Measurements from ENCODE around the gene AMZ1. TPM values are rescaled to one million over a fixed set of nuclear protein-coding genes. Genes with fewer than 3 reads are reported as not detected.
"Not testable (repeated sequence)": the region's sequence is repeated elsewhere in the genome, so short reads cannot be mapped to it uniquely, and the experiment has no call there.

AMZ1 gene
- total and polyA plus RNA-seq, 9 donors, result 0.15 to 2.6 (median 0.65) TPM; not detected in 1

- Histone ChIP-seq H3K9me3 (no peaks in the 10 kb centered on the region), H3K4me3 (no peak overlapping the region), H3K27me3 (no peaks in the 10 kb centered on the region), H3K36me3 (no peaks in the 10 kb centered on the region), H3K4me1 (ENCODE audit: insufficient read depth) (peaks cover 9% of the 10 kb centered on the region), H3K27ac (no peak overlapping the region)
- 72 to 86% (median 81%) methylated on average over 18 of the region's 18 CpGs for WGBS, 3 donors
- DNase-seq, result no peak
- intact Hi-C loops (cut with DNase I), result no loop called here
- no peak for TF ChIP-seq EP300 (IDR thresholded peaks at IDR 0.05)
- TF ChIP-seq POLR2A (IDR thresholded peaks at IDR 0.05), result no peak
- TF ChIP-seq CTCF (IDR thresholded peaks at IDR 0.05), result no peak
These were observed 3.2 kb downstream of the AMZ1 start for GRCh38 chr7:2691011-2691707.

- H3K36me3 ChIP-seq; H3K9me3 ChIP-seq; H3K4me1 ChIP-seq (ENCODE audit: insufficient read depth); H3K27ac ChIP-seq; H3K4me3 ChIP-seq; DNase-seq; intact Hi-C loops (cut with DNase I); H3K27me3 ChIP-seq: not testable (repeated sequence)
- WGBS, 3 donors, result 91 to 96% (median 92%) methylated on average over 23 of the region's 23 CpGs
These were observed 4.0 kb downstream of the AMZ1 start for GRCh38 chr7:2691932-2692439.

- Histone ChIP-seq H3K4me3 (no peak overlapping the region), H3K36me3 (no peaks in the 10 kb centered on the region), H3K27me3 (no peaks in the 10 kb centered on the region), H3K9me3 (no peaks in the 10 kb centered on the region), H3K4me1 (ENCODE audit: insufficient read depth) (peaks cover 7% of the 10 kb centered on the region), H3K27ac (no peak overlapping the region)
- intact Hi-C loops (cut with DNase I), result no loop called here
- 76 to 90% (median 85%) methylated on average over 14 of the region's 14 CpGs for WGBS, 3 donors
- TF ChIP-seq CTCF (IDR thresholded peaks at IDR 0.05) (no peak), POLR2A (IDR thresholded peaks at IDR 0.05) (no peak), EP300 (IDR thresholded peaks at IDR 0.05) (no peak)
- DNase-seq, result no peak
These were observed 4.5 kb downstream of the AMZ1 start for GRCh38 chr7:2692543-2692942.

GRCh38 chr7:2693420-2694121, 5.6 kb downstream of the AMZ1 start:
- H3K9me3 ChIP-seq; H3K36me3 ChIP-seq; DNase-seq; H3K27ac ChIP-seq; H3K4me3 ChIP-seq; H3K4me1 ChIP-seq (ENCODE audit: insufficient read depth); intact Hi-C loops (cut with DNase I); H3K27me3 ChIP-seq: not testable (repeated sequence)
- WGBS, 3 donors, result 85 to 92% (median 86%) methylated on average over 19 of the region's 19 CpGs

- H3K27ac ChIP-seq; intact Hi-C loops (cut with DNase I); H3K4me1 ChIP-seq (ENCODE audit: insufficient read depth); DNase-seq; H3K27me3 ChIP-seq; H3K4me3 ChIP-seq; H3K9me3 ChIP-seq; H3K36me3 ChIP-seq: not testable (repeated sequence)
- WGBS, 3 donors, result 78 to 83% (median 83%) methylated on average over 8 of the region's 8 CpGs
These were observed 6.1 kb downstream of the AMZ1 start for GRCh38 chr7:2694122-2694436.

Measured in ovary (tissue), 9 donors.